OCI-LY1 (cell line): ENCODE results near the gene GPR3.

Experiments used
- H2AFZ ChIP-seq: fragments of 200-600 bp; sonication (generic), shearing (Covaris generic); 2 replicates; pipeline ENCODE4 v1.6.0; 2014; ENCODE audit warnings: antibody characterized with exemption, mild to moderate bottlenecking, low read length
- H3F3A ChIP-seq: fragments of 200-600 bp; sonication (generic), shearing (Covaris generic); 2 replicates; pipeline ENCODE4 v1.6.0; 2014; ENCODE audit warnings: mild to moderate bottlenecking, antibody characterized with exemption, low read length, moderate library complexity; ENCODE audit not compliant: insufficient read depth
- H3K27ac ChIP-seq: fragments of 200-600 bp; sonication (generic); 2 replicates; pipeline ENCODE4 v1.5.1; 2014; ENCODE audit warnings: low read length, mixed run types, mild to moderate bottlenecking, low read depth; ENCODE audit not compliant: poor library complexity, severe bottlenecking
- H3K27me3 ChIP-seq: fragments of 200-600 bp; sonication (generic); 2 replicates; pipeline ENCODE4 v1.6.0; 2014; ENCODE audit warnings: antibody characterized with exemption, mild to moderate bottlenecking, low read length, moderate library complexity; ENCODE audit not compliant: insufficient read depth
- H3K36me3 ChIP-seq: fragments of 200-600 bp; sonication (generic); 2 replicates; pipeline ENCODE4 v1.6.1; 2014; ENCODE audit warnings: mild to moderate bottlenecking, antibody characterized with exemption, low read length, moderate library complexity, mixed read lengths; ENCODE audit not compliant: insufficient read depth
- H3K4me1 ChIP-seq: fragments of 200-600 bp; sonication (generic); 2 replicates; pipeline ENCODE4 v1.5.1; 2014; ENCODE audit warnings: mild to moderate bottlenecking, low read length, moderate library complexity; ENCODE audit not compliant: insufficient read depth, severe bottlenecking
- H3K4me2 ChIP-seq: fragments of 200-600 bp; sonication (generic), shearing (Covaris generic); 2 replicates; pipeline ENCODE4 v1.6.1; 2014; ENCODE audit warnings: low read length
- H3K4me3 ChIP-seq: fragments of 200-600 bp; sonication (generic); 2 replicates; pipeline ENCODE4 v1.5.1; 2014; ENCODE audit warnings: low read length, low read depth, mild to moderate bottlenecking, mixed read lengths; ENCODE audit not compliant: poor library complexity, severe bottlenecking
- H3K79me2 ChIP-seq: fragments of 200-600 bp; shearing (Covaris generic); 2 replicates; pipeline ENCODE4 v1.6.1; 2016; ENCODE audit warnings: mixed run types, low read length, mixed read lengths; ENCODE audit not compliant: insufficient read depth
- H3K9ac ChIP-seq: fragments of 200-600 bp; sonication (generic), shearing (Covaris generic); 2 replicates; pipeline ENCODE4 v1.6.1; 2014; ENCODE audit warnings: mild to moderate bottlenecking, low read length, mixed read lengths
- H3K9me2 ChIP-seq: fragments of 200-600 bp; sonication (generic), shearing (Covaris generic); 2 replicates; pipeline ENCODE4 v1.6.1; 2014; ENCODE audit warnings: low read depth, mild to moderate bottlenecking, low read length, mixed read lengths
- H3K9me3 ChIP-seq: fragments of 200-600 bp; shearing (Covaris generic); 2 replicates; pipeline ENCODE4 v1.6.1; 2014; ENCODE audit warnings: low read length, mixed read lengths
- H4K20me1 ChIP-seq: fragments of 200-600 bp; sonication (generic), shearing (Covaris generic); 2 replicates; pipeline ENCODE4 v1.6.0; 2016; ENCODE audit warnings: mild to moderate bottlenecking, low read length; ENCODE audit not compliant: insufficient read depth
- EZH2 ChIP-seq: fragments of 200-600 bp; sonication (generic), shearing (Covaris generic); IDR thresholded peaks from 2 replicates; pipeline ENCODE4 v1.8.0; 2017; ENCODE audit warnings: borderline replicate concordance, mixed run types, mild to moderate bottlenecking, antibody characterized with exemption, low read length, moderate library complexity, mixed read lengths
- TF ChIP-seq, protein P1 (sequence below): fragments of 200-600 bp; sonication (generic), shearing (Covaris generic); IDR thresholded peaks from 2 replicates; pipeline ENCODE4 v1.5.1; 2017; ENCODE audit warnings: mild to moderate bottlenecking, antibody characterized with exemption, low read length, moderate library complexity, mixed read lengths

Gene GPR3

GRCh38 chr1:27412502-27412901 is 20.1 kb downstream of the GPR3 start:
- Histone ChIP-seq H3K9me2 (no peaks in the 10 kb centered on the region), H4K20me1 (no peaks in the 10 kb centered on the region), H3K36me3 (peaks cover 96% of the 10 kb centered on the region), H3K9me3 (no peaks in the 10 kb centered on the region), H3K4me1 (peaks cover 18% of the 10 kb centered on the region), H3K79me2 (no peaks in the 10 kb centered on the region), H3K27me3 (no peaks in the 10 kb centered on the region), H3F3A (no peaks in the 10 kb centered on the region; the same call in 1 of the 2 replicates), H3K9ac (no peak overlapping the region), H2AFZ (no peak overlapping the region), H3K27ac (no peak overlapping the region), H3K4me2 (no peak overlapping the region), H3K4me3 (no peak overlapping the region)
- TF ChIP-seq, protein P1, sequence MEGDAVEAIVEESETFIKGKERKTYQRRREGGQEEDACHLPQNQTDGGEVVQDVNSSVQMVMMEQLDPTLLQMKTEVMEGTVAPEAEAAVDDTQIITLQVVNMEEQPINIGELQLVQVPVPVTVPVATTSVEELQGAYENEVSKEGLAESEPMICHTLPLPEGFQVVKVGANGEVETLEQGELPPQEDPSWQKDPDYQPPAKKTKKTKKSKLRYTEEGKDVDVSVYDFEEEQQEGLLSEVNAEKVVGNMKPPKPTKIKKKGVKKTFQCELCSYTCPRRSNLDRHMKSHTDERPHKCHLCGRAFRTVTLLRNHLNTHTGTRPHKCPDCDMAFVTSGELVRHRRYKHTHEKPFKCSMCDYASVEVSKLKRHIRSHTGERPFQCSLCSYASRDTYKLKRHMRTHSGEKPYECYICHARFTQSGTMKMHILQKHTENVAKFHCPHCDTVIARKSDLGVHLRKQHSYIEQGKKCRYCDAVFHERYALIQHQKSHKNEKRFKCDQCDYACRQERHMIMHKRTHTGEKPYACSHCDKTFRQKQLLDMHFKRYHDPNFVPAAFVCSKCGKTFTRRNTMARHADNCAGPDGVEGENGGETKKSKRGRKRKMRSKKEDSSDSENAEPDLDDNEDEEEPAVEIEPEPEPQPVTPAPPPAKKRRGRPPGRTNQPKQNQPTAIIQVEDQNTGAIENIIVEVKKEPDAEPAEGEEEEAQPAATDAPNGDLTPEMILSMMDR: no peak
- TF ChIP-seq EZH2: no peak

DNA sequence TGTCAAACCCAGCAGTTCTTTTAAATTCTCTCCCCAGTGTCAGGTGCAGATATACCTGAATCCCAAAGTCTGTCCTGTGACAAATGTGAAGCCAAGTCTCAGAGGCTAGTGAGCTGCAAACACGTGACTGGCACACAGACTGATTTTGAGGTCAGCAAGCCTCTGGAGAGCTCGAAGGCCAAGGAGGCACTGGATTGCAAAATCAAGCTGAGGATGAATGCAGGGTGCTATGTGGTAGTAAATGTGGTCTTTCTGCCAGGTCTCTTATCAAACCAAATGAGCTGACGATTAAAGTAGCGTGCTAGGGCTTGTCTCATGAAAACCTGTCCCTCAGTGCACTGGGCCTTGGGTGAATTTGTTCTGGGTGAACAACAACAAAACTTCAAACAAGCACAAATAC is 20.6 kb downstream of the GPR3 start:
- no peak overlapping the region for H3K27ac ChIP-seq
- no peak overlapping the region for H2AFZ ChIP-seq
- H3K9me3 ChIP-seq: no peaks in the 10 kb centered on the region
- H3K4me2 ChIP-seq: no peak overlapping the region
- peaks cover 96% of the 10 kb centered on the region for H3K36me3 ChIP-seq
- H3K4me3 ChIP-seq: no peak overlapping the region
- H4K20me1 ChIP-seq: no peaks in the 10 kb centered on the region
- TF ChIP-seq EZH2: no peak
- TF ChIP-seq, protein P1: no peak
- H3F3A ChIP-seq: no peaks in the 10 kb centered on the region; the same call in 1 of the 2 replicates
- no peaks in the 10 kb centered on the region for H3K79me2 ChIP-seq
- H3K9ac ChIP-seq: no peak overlapping the region
- no peaks in the 10 kb centered on the region for H3K27me3 ChIP-seq
- H3K4me1 ChIP-seq: peaks cover 18% of the 10 kb centered on the region
- H3K9me2 ChIP-seq: no peaks in the 10 kb centered on the region

DNA sequence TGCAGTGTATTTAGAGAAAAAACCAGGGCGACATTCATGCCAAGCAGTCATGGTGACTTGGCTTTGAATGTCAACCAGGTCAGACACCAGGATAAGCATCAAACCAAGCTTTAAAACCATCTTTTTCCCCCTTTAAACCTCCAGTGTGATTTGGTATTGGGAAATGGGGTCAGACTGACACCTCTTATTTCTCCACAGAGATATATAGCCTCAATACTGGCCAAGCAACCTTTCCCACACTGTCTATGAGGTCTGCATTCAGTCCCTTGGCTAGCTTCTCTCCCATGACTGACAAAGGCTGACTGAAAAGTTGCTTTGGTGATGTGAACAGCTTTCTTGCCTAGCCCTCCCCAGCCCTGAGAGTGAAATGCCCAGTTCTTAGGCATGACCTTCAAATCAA is 21.7 kb downstream of the GPR3 start:
- Histone ChIP-seq H3K36me3 (peaks cover 87% of the 10 kb centered on the region), H3K4me2 (no peak overlapping the region), H3K4me1 (peaks cover 25% of the 10 kb centered on the region), H3K27ac (no peak overlapping the region), H3K27me3 (no peaks in the 10 kb centered on the region), H3K4me3 (no peak overlapping the region), H3K79me2 (no peaks in the 10 kb centered on the region), H2AFZ (no peak overlapping the region), H3K9ac (no peak overlapping the region), H4K20me1 (no peaks in the 10 kb centered on the region), H3F3A (no peaks in the 10 kb centered on the region; the same call in 1 of the 2 replicates), H3K9me2 (no peaks in the 10 kb centered on the region), H3K9me3 (no peaks in the 10 kb centered on the region)
- TF ChIP-seq EZH2: no peak
- TF ChIP-seq, protein P1: no peak
